GM19397 (cell line): Measurements from ENCODE around the gene CYP8B1.

Experiments used
- ATAC-seq: cut with Tn5 transposase; IDR thresholded peaks from one replicate; pipeline ENCODE4 v1.9.1; 2021; ENCODE audit warnings: mild to moderate bottlenecking, moderate library complexity; ENCODE audit not compliant: unreplicated experiment

The CYP8B1 gene

GRCh38 chr3:42829083-42829627, 46.5 kb downstream of the CYP8B1 start:
- ATAC-seq = no peak

- ATAC-seq = no peak
These were observed 48.0 kb downstream of the CYP8B1 start for GRCh38 chr3:42827654-42828053.

GRCh38 chr3:42827023-42827422, 48.7 kb downstream of the CYP8B1 start:
- ATAC-seq = no peak

GRCh38 chr3:42826141-42826540, 49.5 kb downstream of the CYP8B1 start:
- no peak for ATAC-seq

- no peak for ATAC-seq
These were observed 52.3 kb downstream of the CYP8B1 start for GRCh38 chr3:42823351-42823750.

- no peak for ATAC-seq
These were observed 52.9 kb downstream of the CYP8B1 start for GRCh38 chr3:42822828-42823227.
